Measurements from ENCODE around the gene WASL.

DNA sequence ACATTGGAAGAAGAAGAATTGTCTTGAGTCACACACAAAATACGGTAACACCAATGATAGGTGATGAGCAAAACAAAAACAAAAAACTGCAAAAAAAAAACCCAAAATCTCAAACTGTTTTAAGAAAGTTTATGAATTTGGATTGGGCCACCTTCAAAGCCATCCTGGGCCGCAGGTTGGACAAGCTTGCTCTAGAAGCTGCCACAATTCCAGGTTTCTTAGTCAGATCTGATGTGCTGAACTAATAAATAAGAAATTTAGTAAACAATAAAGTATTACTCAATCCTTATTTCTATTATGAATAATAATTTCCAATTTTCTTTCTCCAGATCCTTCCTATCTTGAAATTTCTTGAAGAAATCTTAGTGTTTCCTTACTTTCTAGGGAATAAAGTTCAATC, 10.0 kb downstream of the WASL start:
- no peak for TF ChIP-seq RCOR1 (IDR thresholded peaks at IDR 0.05; ENCODE audit: low read depth, low read length)
- TF ChIP-seq, protein P1, sequence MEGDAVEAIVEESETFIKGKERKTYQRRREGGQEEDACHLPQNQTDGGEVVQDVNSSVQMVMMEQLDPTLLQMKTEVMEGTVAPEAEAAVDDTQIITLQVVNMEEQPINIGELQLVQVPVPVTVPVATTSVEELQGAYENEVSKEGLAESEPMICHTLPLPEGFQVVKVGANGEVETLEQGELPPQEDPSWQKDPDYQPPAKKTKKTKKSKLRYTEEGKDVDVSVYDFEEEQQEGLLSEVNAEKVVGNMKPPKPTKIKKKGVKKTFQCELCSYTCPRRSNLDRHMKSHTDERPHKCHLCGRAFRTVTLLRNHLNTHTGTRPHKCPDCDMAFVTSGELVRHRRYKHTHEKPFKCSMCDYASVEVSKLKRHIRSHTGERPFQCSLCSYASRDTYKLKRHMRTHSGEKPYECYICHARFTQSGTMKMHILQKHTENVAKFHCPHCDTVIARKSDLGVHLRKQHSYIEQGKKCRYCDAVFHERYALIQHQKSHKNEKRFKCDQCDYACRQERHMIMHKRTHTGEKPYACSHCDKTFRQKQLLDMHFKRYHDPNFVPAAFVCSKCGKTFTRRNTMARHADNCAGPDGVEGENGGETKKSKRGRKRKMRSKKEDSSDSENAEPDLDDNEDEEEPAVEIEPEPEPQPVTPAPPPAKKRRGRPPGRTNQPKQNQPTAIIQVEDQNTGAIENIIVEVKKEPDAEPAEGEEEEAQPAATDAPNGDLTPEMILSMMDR (IDR thresholded peaks at IDR 0.05) = no peak
- no peak for TF ChIP-seq EHF (CRISPR knock-in tag; IDR thresholded peaks at IDR 0.05)
- TF ChIP-seq JUN (IDR thresholded peaks at IDR 0.05) = no peak
- no peak for TF ChIP-seq POLR2A (IDR thresholded peaks at IDR 0.05; ENCODE audit: low read length)
- TF ChIP-seq CHD4 (IDR thresholded peaks at IDR 0.05; ENCODE audit: borderline replicate concordance) = no peak
- TF ChIP-seq SMC3 (IDR thresholded peaks at IDR 0.05) = no peak
- no peak for TF ChIP-seq ZFP36 (IDR thresholded peaks at IDR 0.05; ENCODE audit: borderline replicate concordance, partially characterized antibody)

All from A549 (cell line).